Endothelial cell of umbilical vein (primary cell): ENCODE data around the gene COX8C. TPM values are rescaled to one million over a fixed set of nuclear protein-coding genes. Genes with fewer than 3 reads are reported as not detected.

Experiments
- BruUV-seq: library from RNA; stranded (reverse); fragments of 400-500 nt; replicated peaks from 2 replicates; lab custom pipeline; 2021; lab: Mats Ljungman, UMichigan
- CTCF ChIA-PET: fragments of 300-600, 350-600 bp; sonication (Branson Sonifier 250); formaldehyde crosslinking; loops from one replicate; lab custom pipeline; 2021; ENCODE audit warnings: antibody characterized with exemption, inconsistent platforms; lab: Charles Lee
- POLR2A ChIA-PET: fragments of 300-600, 350-600 bp; sonication (Branson Sonifier 250); formaldehyde crosslinking; loops from one replicate; lab custom pipeline; 2021; ENCODE audit warnings: antibody characterized with exemption, inconsistent platforms; lab: Charles Lee
- DNase-seq: peaks from one replicate; pipeline ENCODE4 v3.0.0-alpha.2; 2011; ENCODE audit warnings: low read depth, low spot score
- FAIRE-seq: peaks from 2 replicates; lab custom pipeline; 2011; peaks lifted over from hg19 to GRCh38; lab: Jason Lieb, UNC
- H2AFZ ChIP-seq: 2 replicates; pipeline ENCODE4 v1.6.0; 2012; ENCODE audit warnings: low read depth, low read length, control low read depth, inconsistent platforms
- H3K27ac ChIP-seq: 2 replicates; pipeline ENCODE4 v1.5.1; 2011; ENCODE audit warnings: low read depth, mild to moderate bottlenecking, control low read depth, low read length, moderate library complexity; ENCODE audit not compliant: insufficient read depth
- H3K27me3 ChIP-seq, 2 experiments: 2 replicates each; pipeline versions ENCODE4 v1.6.0 to v1.6.1; 2011; ENCODE audit warnings: low read length in 2 of 2, mixed read lengths in 1 of 2; ENCODE audit not compliant: control insufficient read depth in 2 of 2, insufficient read depth in 2 of 2
- H3K36me3 ChIP-seq, 2 experiments: 2 replicates in 1 of 2; 3 replicates in 1 of 2; pipeline ENCODE4 v1.5.1; 2011; ENCODE audit warnings: low read length in 2 of 2, mild to moderate bottlenecking in 1 of 2, moderate library complexity in 1 of 2; ENCODE audit not compliant: control insufficient read depth in 2 of 2, insufficient read depth in 2 of 2; ENCODE audit errors: extremely low read depth in 1 of 2
- H3K4me1 ChIP-seq: 3 replicates; pipeline ENCODE4 v1.5.1; 2011; ENCODE audit warnings: mild to moderate bottlenecking, low read length; ENCODE audit not compliant: control insufficient read depth, insufficient read depth; ENCODE audit errors: extremely low read depth
- H3K4me2 ChIP-seq: 2 replicates; pipeline ENCODE4 v1.6.1; 2011; ENCODE audit warnings: low read length, control low read depth, mixed read lengths; ENCODE audit not compliant: insufficient read depth
- H3K4me3 ChIP-seq, 3 experiments: fragments of 200-600 bp in 1 of 3; sonication (generic), shearing (Covaris generic) in 1 of 3; replicated peaks in 1 of 3; 2 replicates each; pipeline ENCODE4 v1.5.1; 2011 to 2016; ENCODE audit warnings: control low read depth in 3 of 3, low read length in 3 of 3, mild to moderate bottlenecking in 2 of 3, inconsistent platforms in 1 of 3, low read depth in 1 of 3, moderate library complexity in 1 of 3; ENCODE audit not compliant: insufficient read depth in 1 of 3
- H3K79me2 ChIP-seq: 2 replicates; pipeline ENCODE4 v1.6.0; 2012; ENCODE audit warnings: low read length, inconsistent platforms; ENCODE audit not compliant: control insufficient read depth, insufficient read depth
- H3K9ac ChIP-seq: replicated peaks from 2 replicates; pipeline ENCODE3; 2011; ENCODE audit warnings: low read length, control low read depth; ENCODE audit not compliant: insufficient read depth; ENCODE audit errors: extremely low read depth
- H3K9me1 ChIP-seq: replicated peaks from 3 replicates; pipeline ENCODE4 v1.6.0; 2011; ENCODE audit warnings: mild to moderate bottlenecking, low read length; ENCODE audit not compliant: control insufficient read depth, insufficient read depth; ENCODE audit errors: extremely low read depth
- H3K9me3 ChIP-seq: replicated peaks from 2 replicates; pipeline ENCODE4 v1.5.1; 2012; ENCODE audit warnings: low read length, inconsistent platforms; ENCODE audit not compliant: control insufficient read depth, insufficient read depth
- H4K20me1 ChIP-seq: replicated peaks from 2 replicates; pipeline ENCODE3; 2011; ENCODE audit warnings: mild to moderate bottlenecking, low read length; ENCODE audit not compliant: control insufficient read depth, insufficient read depth; ENCODE audit errors: extremely low read depth
- CTCF ChIP-seq, 2 donors: IDR thresholded peaks; 1 replicate in 1 of 2; 2 replicates in 1 of 2; pipeline ENCODE4 v1.5.1; 2011; ENCODE audit warnings: low read length in 2 of 2, mild to moderate bottlenecking in 2 of 2, moderate library complexity in 2 of 2, control low read depth in 1 of 2, inconsistent platforms in 1 of 2, low read depth in 1 of 2; ENCODE audit not compliant: insufficient read depth in 1 of 2; ENCODE audit errors: extremely low read depth in 1 of 2
- EZH2 ChIP-seq: IDR thresholded peaks from 2 replicates; pipeline ENCODE4 v1.6.1; 2012; ENCODE audit warnings: borderline replicate concordance, low read depth, mild to moderate bottlenecking, moderate library complexity, low read length, inconsistent platforms; ENCODE audit not compliant: severe bottlenecking
- FOS ChIP-seq: IDR thresholded peaks from 2 replicates; pipeline ENCODE4 v1.6.1; 2011; ENCODE audit warnings: mild to moderate bottlenecking, low read length, moderate library complexity, borderline replicate concordance; ENCODE audit not compliant: insufficient read depth
- GATA2 ChIP-seq: IDR thresholded peaks from 2 replicates; pipeline ENCODE4 v1.7.0; 2011; ENCODE audit warnings: low read depth, mild to moderate bottlenecking, moderate library complexity, mixed read lengths, low read length; ENCODE audit not compliant: insufficient read length, insufficient read depth
- JUN ChIP-seq: IDR thresholded peaks from 2 replicates; pipeline ENCODE4 v1.6.1; 2011; ENCODE audit warnings: borderline replicate concordance, low read depth; ENCODE audit not compliant: insufficient read length, insufficient read depth
- MYC ChIP-seq: IDR thresholded peaks from one replicate; pipeline ENCODE4 v1.6.1; 2011; ENCODE audit warnings: mild to moderate bottlenecking, low read depth, low read length
- POLR2A ChIP-seq: IDR thresholded peaks from 2 replicates; pipeline ENCODE4 v1.6.1; 2012; ENCODE audit warnings: low read depth, mild to moderate bottlenecking, control low read depth, low read length
- POLR2AphosphoS5 ChIP-seq: IDR thresholded peaks from 2 replicates; pipeline ENCODE4 v1.6.1; 2012; ENCODE audit warnings: low read depth, mild to moderate bottlenecking, control low read depth, low read length, moderate library complexity; ENCODE audit not compliant: insufficient read depth
- dilution Hi-C: fragments of 300-500 bp; cut with MboI; formaldehyde crosslinking; loops from one replicate; pipeline ENCODE4 v1.15.0; 2019; ENCODE audit warnings: low sequenced_read_pairs; ENCODE audit not compliant: extremely low pct_ligation_motif_present
- intact Hi-C: fragments of 100-400 bp; cut with micrococcal nuclease; formaldehyde crosslinking; loops from one replicate; pipeline ENCODE4 v1.10.0; 2022
- polyA plus RNA-seq, 4 experiments: library from polyadenylated mRNA; depleted of rRNA in 3 of 4; stranded (reverse) in 3 of 4; unstranded in 1 of 4; fragments of >200 nt; gene quantifications; 2 replicates each; pipeline versions ENCODE4 v1.2.1 to v1.2.3, GENCODE V29; 2011 to 2012; ENCODE audit warnings: missing spikeins in 1 of 4
- total RNA-seq: library from RNA; stranded (reverse); gene quantifications from 2 replicates; pipeline ENCODE4 v1.2.3, GENCODE V29; 2021
- TF ChIP-seq, protein P1 (sequence below): IDR thresholded peaks from 2 replicates; pipeline ENCODE4 v1.6.1; 2011; ENCODE audit not compliant: insufficient read depth, insufficient read length

COX8C gene
- total and polyA plus RNA-seq, 2 donors (not counting 3 experiments of a cell fraction or from before 2014, with no cell fraction given) = not detected

GRCh38 chr14:93343797-93344196 is 3.2 kb upstream of the COX8C start:
- no peak overlapping the region for H3K4me3 ChIP-seq
- DNase-seq (no peak), FAIRE-seq (no peak)
- no peaks in the 10 kb centered on the region for H3K27me3 ChIP-seq
- no peak overlapping the region for H3K27ac ChIP-seq
- H4K20me1 ChIP-seq = no peaks in the 10 kb centered on the region
- H3K36me3 ChIP-seq = no peaks in the 10 kb centered on the region
- intact Hi-C loops (no loop called here), dilution Hi-C loops (no loop called here)
- no peaks in the 10 kb centered on the region for H3K9me1 ChIP-seq
- TF ChIP-seq POLR2A (no peak), POLR2AphosphoS5 (no peak), CTCF (IDR thresholded peaks at IDR 0.05; ENCODE audit: extremely low read depth in 1 of 2, insufficient read depth in 1 of 2, low read depth in 1 of 2, low read length in 2 of 2) (no peak), EZH2 (no peak), FOS (no peak), GATA2 (no peak), MYC (no peak), JUN (no peak)
- TF ChIP-seq, protein P1, sequence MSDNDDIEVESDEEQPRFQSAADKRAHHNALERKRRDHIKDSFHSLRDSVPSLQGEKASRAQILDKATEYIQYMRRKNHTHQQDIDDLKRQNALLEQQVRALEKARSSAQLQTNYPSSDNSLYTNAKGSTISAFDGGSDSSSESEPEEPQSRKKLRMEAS = no peak
- H2AFZ ChIP-seq = no peak overlapping the region
- no peaks in the 10 kb centered on the region for H3K4me1 ChIP-seq
- no peaks in the 10 kb centered on the region for H3K79me2 ChIP-seq
- H3K4me2 ChIP-seq = no peak overlapping the region
- BruUV-seq = no TSS peak
- H3K9ac ChIP-seq = no peak overlapping the region
- CTCF ChIA-PET = interaction anchor here (0.6 kb wide), 1 partner anchor 1280 kb away, joined by 3 read pairs; no protein-coding TSS in a partner anchor
- no peaks in the 10 kb centered on the region for H3K9me3 ChIP-seq
- POLR2A ChIA-PET = no interaction called here
